ENCODE results near the gene PQBP1.

Gene PQBP1

DNA sequence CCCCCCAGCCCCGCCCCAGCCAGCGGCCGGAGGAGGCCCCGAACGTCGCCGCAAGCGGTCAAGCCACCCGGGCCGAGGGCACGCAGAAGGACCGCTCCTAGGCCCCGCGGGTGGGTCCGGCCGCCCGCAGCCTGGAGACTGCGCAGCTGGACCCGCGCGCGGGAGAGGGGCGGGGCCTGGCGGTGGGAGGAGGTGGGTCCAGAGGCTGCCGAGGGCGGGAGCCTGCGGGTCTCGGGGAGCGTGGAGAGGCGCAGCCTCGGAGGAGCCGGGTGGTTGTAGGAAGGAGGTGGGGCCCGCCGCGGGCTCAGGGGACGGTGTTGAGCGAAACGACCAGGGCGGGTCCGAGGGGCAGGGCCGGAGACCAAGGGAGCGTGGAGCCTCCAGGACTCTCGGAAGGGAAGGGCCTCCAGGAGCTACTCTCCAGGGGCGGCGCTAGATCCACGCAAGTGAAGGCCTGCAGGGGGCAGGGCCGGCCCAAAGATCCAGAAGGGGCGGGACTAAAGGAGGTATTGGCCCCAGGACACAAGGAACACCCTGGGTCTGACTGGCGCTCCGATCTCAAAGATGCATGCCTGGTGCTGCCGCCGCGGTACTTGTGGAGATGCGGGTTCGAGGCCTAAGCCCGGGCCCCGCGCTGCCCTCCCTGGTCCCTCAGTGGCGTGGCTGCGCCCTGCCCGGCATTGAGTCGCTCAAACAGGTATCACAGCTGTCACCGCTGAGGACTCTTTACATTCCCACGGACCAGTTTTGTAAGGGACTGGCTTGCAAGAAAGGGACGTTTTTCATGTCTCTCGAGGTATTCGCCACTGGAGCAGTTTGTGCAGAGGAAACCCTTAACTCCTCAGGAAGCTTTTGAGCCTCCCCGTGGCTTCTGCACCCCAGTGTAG lies 6.1 kb upstream of the PQBP1 start:
- no peak overlapping the region for H3K27ac ChIP-seq
- peak; percentile 72 for DNase-seq
- H3K4me3 ChIP-seq (ENCODE audit: low read depth, low read length) = peak overlapping the region; percentile 49
- H3K36me3 ChIP-seq (replicated peaks) = no peaks in the 10 kb centered on the region
- TF ChIP-seq, protein P1, sequence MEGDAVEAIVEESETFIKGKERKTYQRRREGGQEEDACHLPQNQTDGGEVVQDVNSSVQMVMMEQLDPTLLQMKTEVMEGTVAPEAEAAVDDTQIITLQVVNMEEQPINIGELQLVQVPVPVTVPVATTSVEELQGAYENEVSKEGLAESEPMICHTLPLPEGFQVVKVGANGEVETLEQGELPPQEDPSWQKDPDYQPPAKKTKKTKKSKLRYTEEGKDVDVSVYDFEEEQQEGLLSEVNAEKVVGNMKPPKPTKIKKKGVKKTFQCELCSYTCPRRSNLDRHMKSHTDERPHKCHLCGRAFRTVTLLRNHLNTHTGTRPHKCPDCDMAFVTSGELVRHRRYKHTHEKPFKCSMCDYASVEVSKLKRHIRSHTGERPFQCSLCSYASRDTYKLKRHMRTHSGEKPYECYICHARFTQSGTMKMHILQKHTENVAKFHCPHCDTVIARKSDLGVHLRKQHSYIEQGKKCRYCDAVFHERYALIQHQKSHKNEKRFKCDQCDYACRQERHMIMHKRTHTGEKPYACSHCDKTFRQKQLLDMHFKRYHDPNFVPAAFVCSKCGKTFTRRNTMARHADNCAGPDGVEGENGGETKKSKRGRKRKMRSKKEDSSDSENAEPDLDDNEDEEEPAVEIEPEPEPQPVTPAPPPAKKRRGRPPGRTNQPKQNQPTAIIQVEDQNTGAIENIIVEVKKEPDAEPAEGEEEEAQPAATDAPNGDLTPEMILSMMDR (IDR thresholded peaks at IDR 0.05; ENCODE audit: low read depth, low read length, missing control alignments) = peak; percentile 66
- in situ Hi-C loops (cut with HindIII; ENCODE audit: low pct_ligation_motif_present, low sequenced_read_pairs) = no loop called here
- no peaks in the 10 kb centered on the region for H3K27me3 ChIP-seq (replicated peaks)

DNA sequence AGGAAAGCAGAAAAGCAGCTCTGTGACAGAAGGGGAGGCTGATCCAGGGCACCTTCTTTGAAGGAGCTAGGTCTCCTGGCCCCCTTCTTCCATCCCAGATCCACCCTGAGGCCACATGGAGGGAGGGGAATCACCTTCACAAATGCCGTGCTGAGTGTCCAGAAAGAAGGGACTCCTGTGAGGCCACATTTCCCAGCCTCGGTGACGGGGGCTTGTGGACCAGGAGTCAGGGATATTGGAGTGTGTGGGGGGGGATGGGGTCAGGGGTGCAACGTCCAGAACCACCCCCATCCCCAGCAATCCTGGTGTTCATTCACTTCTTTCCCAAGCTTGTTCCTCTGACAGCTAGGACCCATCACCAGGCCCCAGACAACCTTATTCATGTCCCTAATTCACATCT lies 4.8 kb upstream of the PQBP1 start:
- TF ChIP-seq, protein P1 (IDR thresholded peaks at IDR 0.05; ENCODE audit: low read depth, low read length, missing control alignments) = no peak
- no peak for DNase-seq
- Histone ChIP-seq H3K27me3 (replicated peaks) (no peaks in the 10 kb centered on the region), H3K36me3 (replicated peaks) (no peaks in the 10 kb centered on the region), H3K27ac (no peak overlapping the region), H3K4me3 (ENCODE audit: low read depth, low read length) (no peak overlapping the region)
- in situ Hi-C loops (cut with HindIII; ENCODE audit: low pct_ligation_motif_present, low sequenced_read_pairs) = no loop called here

DNA sequence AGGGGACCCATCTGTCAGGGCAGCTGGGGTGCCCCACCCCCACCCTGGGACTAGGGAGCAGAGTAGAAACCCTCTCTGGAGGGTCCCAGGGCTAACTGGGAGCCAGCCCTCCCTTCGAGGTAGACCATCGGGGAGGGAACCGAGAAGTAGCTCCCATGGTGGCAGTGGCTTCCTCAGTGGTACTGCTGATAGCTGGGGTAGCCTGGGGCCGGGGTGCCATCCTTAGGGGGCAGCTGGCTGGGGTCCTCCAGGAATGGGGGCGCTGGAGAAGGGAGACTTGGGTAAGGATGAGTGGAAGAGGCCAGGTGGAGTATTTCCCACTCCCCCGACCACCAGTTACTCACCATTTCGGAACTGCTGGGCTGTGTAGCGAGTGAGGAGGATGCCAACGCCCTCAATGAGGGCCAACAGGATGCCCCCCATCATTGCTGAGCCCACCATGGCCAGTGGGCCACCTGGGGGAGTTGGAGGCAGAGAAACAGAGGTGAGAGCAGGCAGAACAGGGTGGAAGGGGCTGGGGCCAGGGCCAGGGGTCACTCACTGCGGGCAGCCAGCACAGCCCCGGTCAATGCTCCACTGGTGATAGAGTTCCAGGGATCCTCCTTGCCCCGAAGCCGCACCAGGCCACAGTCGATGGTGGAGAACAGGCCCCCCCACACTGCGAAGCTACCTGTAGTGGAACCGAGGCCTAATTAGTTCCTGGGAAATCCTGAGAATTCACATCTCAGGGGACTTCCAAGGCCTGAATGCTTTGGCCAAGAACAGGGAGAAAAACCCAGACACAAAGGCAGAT lies 4.0 kb upstream of the PQBP1 start:
- no peaks in the 10 kb centered on the region for H3K27me3 ChIP-seq (replicated peaks)
- no peak for DNase-seq
- in situ Hi-C loops (cut with HindIII; ENCODE audit: low pct_ligation_motif_present, low sequenced_read_pairs) = no loop called here
- no peaks in the 10 kb centered on the region for H3K36me3 ChIP-seq (replicated peaks)
- no peak overlapping the region for H3K27ac ChIP-seq
- TF ChIP-seq, protein P1 (IDR thresholded peaks at IDR 0.05; ENCODE audit: low read depth, low read length, missing control alignments) = no peak
- H3K4me3 ChIP-seq (ENCODE audit: low read depth, low read length) = no peak overlapping the region

DNA sequence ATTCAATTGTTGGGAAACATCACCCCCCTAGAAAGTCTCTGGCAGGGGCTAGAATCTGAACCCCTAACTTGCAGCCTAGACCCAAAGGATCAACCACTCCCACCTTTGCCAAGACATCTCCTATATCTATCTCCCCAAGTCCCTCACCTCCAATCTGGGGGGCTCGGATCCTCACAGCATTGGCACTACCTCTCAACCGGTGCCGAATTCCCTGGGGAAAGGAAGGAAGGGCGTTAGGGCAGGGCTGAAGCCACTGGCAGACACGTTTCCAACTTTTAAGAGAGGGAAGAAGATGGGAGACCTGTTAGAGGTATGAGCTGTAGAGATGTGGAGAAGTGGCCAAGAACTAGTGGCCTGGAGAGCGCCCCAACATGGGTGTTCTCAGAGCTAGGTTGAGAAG lies 2.8 kb upstream of the PQBP1 start:
- TF ChIP-seq, protein P1 (IDR thresholded peaks at IDR 0.05; ENCODE audit: low read depth, low read length, missing control alignments) = no peak
- Histone ChIP-seq H3K36me3 (replicated peaks) (no peaks in the 10 kb centered on the region), H3K27ac (no peak overlapping the region), H3K27me3 (replicated peaks) (no peaks in the 10 kb centered on the region), H3K4me3 (ENCODE audit: low read depth, low read length) (no peak overlapping the region)
- DNase-seq = no peak
- in situ Hi-C loops (cut with HindIII; ENCODE audit: low pct_ligation_motif_present, low sequenced_read_pairs) = no loop called here

DNA sequence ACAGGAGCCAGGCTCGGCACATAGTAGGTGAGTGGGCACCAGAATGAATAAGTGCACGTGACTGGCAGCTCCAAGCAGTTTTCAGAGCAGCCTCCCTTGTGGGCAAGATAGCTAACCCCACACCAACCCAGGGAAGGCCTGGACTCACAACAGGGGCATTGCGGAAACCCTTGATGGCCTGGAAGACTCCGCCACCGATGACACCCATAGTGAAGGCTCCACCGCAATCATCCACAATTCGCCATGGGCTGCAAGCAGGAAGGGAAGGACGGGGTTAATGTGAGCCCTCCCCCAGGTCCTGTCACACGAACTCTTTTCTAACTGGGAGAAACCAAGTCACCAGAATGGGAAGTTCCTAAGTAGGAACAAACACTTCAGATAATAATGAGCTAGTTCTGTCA lies 1.1 kb upstream of the PQBP1 start:
- H3K27ac ChIP-seq = peak overlapping the region; percentile 87
- H3K27me3 ChIP-seq (replicated peaks) = no peaks in the 10 kb centered on the region
- in situ Hi-C loops (cut with HindIII; ENCODE audit: low pct_ligation_motif_present, low sequenced_read_pairs) = no loop called here
- H3K36me3 ChIP-seq (replicated peaks) = no peaks in the 10 kb centered on the region
- no peak for DNase-seq
- TF ChIP-seq, protein P1 (IDR thresholded peaks at IDR 0.05; ENCODE audit: low read depth, low read length, missing control alignments) = no peak
- H3K4me3 ChIP-seq (ENCODE audit: low read depth, low read length) = peak overlapping the region; percentile 77

All from brain microvascular endothelial cell (primary cell).